ENCODE results near the gene BCL2L1.
A peak's percentile ranks its signal among the peaks of the same experiment; 100 is the strongest.

The BCL2L1 gene

GRCh38 chr20:31682352-31682751 lies 40.3 kb downstream of the BCL2L1 start:
- Histone ChIP-seq H3K27me3 (ENCODE audit: control insufficient read depth in 5 of 5, insufficient read depth in 4 of 5, low read length in 5 of 5) (no peaks in the 10 kb centered on the region), H3K9ac (ENCODE audit: low read length in 5 of 5) (no peak overlapping the region), H3K4me3 (ENCODE audit: low read depth in 1 of 5, low read length in 5 of 5) (no peak overlapping the region), H3K9me3 (ENCODE audit: control insufficient read depth in 5 of 5, low read length in 5 of 5) (no peaks in the 10 kb centered on the region), H3K36me3 (ENCODE audit: control insufficient read depth in 5 of 5, insufficient read depth in 5 of 5, low read length in 5 of 5) (peaks cover 2 to 52% (median 22%) of the 10 kb centered on the region in 5 donors), H3K4me1 (ENCODE audit: control insufficient read depth in 5 of 5, insufficient read depth in 5 of 5, low read length in 5 of 5) (peaks cover 0 to 74% (median 33%) of the 10 kb centered on the region in 5 donors), H3K27ac (ENCODE audit: low read depth, low read length) (no peak overlapping the region)

- H3K4me3 ChIP-seq (ENCODE audit: low read depth in 1 of 5, low read length in 5 of 5), result no peak overlapping the region
- H3K9ac ChIP-seq (ENCODE audit: low read length in 5 of 5), result no peak overlapping the region
- peaks cover 0 to 77% (median 35%) of the 10 kb centered on the region in 5 donors for H3K4me1 ChIP-seq (ENCODE audit: control insufficient read depth in 5 of 5, insufficient read depth in 5 of 5, low read length in 5 of 5)
- H3K27me3 ChIP-seq (ENCODE audit: control insufficient read depth in 5 of 5, insufficient read depth in 4 of 5, low read length in 5 of 5), result no peaks in the 10 kb centered on the region
- H3K9me3 ChIP-seq (ENCODE audit: control insufficient read depth in 5 of 5, low read length in 5 of 5), result no peaks in the 10 kb centered on the region
- H3K36me3 ChIP-seq (ENCODE audit: control insufficient read depth in 5 of 5, insufficient read depth in 5 of 5, low read length in 5 of 5), result peaks cover 2 to 53% (median 22%) of the 10 kb centered on the region in 5 donors
- no peak overlapping the region for H3K27ac ChIP-seq (ENCODE audit: low read depth, low read length)
These were observed 40.9 kb downstream of the BCL2L1 start for GRCh38 chr20:31681769-31682168.

DNA sequence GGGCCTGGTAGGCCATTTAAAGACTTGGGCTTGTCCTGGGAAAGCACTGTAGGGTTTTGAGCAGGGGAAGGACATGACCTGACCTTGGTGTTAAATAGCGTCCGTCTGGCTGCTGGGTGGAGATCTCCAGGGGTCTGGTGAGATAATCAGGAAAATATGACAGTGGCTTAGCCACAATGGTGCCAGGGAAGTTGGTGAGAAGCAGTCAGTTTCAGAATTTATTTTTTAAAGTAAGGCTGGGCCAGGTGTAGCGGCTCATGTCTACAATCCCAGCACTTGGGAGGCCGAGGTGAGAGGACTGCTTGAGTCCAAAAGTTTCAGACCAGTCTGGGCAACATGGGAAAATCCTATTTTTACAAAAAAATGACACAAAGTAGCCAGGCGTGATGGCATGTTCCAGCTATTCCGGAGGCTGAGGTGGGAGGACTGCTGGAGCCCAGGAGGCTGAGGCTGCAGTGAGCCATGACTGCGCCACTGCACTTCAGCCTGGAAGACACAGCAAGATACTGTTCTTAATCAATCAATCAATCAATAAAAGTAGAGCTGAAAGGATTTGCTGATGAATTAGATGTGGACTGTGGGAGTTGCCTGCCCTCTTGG lies 41.4 kb downstream of the BCL2L1 start:
- Histone ChIP-seq H3K27me3 (ENCODE audit: control insufficient read depth in 5 of 5, insufficient read depth in 4 of 5, low read length in 5 of 5) (no peaks in the 10 kb centered on the region), H3K9ac (ENCODE audit: low read length in 5 of 5) (no peak overlapping the region), H3K9me3 (ENCODE audit: control insufficient read depth in 5 of 5, low read length in 5 of 5) (no peaks in the 10 kb centered on the region), H3K27ac (ENCODE audit: low read depth, low read length) (no peak overlapping the region), H3K4me3 (ENCODE audit: low read depth in 1 of 5, low read length in 5 of 5) (no peak overlapping the region), H3K36me3 (ENCODE audit: control insufficient read depth in 5 of 5, insufficient read depth in 5 of 5, low read length in 5 of 5) (peaks cover 2 to 55% (median 22%) of the 10 kb centered on the region in 5 donors), H3K4me1 (ENCODE audit: control insufficient read depth in 5 of 5, insufficient read depth in 5 of 5, low read length in 5 of 5) (peaks cover 0 to 82% (median 40%) of the 10 kb centered on the region in 5 donors)

GRCh38 chr20:31680286-31681127 lies 42.2 kb downstream of the BCL2L1 start:
- no peaks in the 10 kb centered on the region for H3K9me3 ChIP-seq (ENCODE audit: control insufficient read depth in 5 of 5, low read length in 5 of 5)
- peak overlapping the region in 1 of 5 donors; percentile 18 for H3K9ac ChIP-seq (ENCODE audit: low read length in 5 of 5)
- peaks cover 2 to 52% (median 22%) of the 10 kb centered on the region in 5 donors for H3K36me3 ChIP-seq (ENCODE audit: control insufficient read depth in 5 of 5, insufficient read depth in 5 of 5, low read length in 5 of 5)
- H3K27ac ChIP-seq (ENCODE audit: low read depth, low read length), result no peak overlapping the region
- no peaks in the 10 kb centered on the region for H3K27me3 ChIP-seq (ENCODE audit: control insufficient read depth in 5 of 5, insufficient read depth in 4 of 5, low read length in 5 of 5)
- peaks cover 1 to 82% (median 47%) of the 10 kb centered on the region in 5 donors for H3K4me1 ChIP-seq (ENCODE audit: control insufficient read depth in 5 of 5, insufficient read depth in 5 of 5, low read length in 5 of 5)
- no peak overlapping the region for H3K4me3 ChIP-seq (ENCODE audit: low read depth in 1 of 5, low read length in 5 of 5)

DNA sequence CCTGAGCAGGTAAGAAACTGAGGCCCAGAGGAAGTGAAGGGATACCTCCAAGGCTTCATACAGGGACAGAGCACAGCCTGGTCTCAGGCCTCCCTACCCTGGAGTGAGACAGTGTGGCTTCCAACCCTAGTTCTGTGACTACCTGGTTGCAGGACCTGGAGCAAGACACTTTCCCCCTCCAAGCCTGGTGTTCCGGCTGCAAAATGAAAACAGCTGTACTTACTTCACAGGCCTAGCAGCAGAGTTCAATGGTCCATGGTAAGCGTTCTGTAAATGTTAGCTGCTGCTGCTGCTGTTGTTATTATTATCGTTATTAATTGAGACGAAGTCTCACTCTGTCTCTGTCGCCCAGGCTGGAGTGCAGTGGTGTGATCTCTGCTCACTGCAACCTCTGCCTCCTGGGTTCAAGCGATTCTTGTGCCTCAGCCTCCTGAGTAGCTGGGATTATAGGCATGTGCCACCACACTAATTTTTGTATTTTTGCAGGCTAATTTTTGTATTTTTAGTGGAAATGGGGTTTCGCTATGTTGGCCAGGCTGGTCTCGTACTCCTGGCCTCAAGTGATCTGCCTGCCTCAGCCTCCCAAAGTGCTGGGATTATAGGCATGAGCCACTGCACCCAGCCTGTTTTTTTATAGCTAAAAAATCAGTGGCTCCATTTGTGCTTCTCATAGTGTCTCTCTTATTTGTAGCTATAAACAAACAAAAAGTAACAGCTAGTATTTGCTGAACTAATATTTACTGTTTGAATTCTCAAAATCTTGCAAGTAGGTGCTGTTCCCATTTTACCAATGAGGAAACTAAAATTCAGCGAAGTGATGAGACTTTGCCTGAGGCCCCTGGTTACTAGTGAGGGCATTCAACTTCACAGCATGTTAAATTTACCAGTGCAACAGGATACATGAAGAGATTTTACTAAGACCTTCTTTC lies 43.0 kb downstream of the BCL2L1 start:
- H3K4me3 ChIP-seq (ENCODE audit: low read depth in 1 of 5, low read length in 5 of 5), result no peak overlapping the region
- peaks cover 2 to 50% (median 22%) of the 10 kb centered on the region in 5 donors for H3K36me3 ChIP-seq (ENCODE audit: control insufficient read depth in 5 of 5, insufficient read depth in 5 of 5, low read length in 5 of 5)
- no peaks in the 10 kb centered on the region for H3K9me3 ChIP-seq (ENCODE audit: control insufficient read depth in 5 of 5, low read length in 5 of 5)
- H3K9ac ChIP-seq (ENCODE audit: low read length in 5 of 5), result peak overlapping the region in 1 of 5 donors; percentile 9
- H3K4me1 ChIP-seq (ENCODE audit: control insufficient read depth in 5 of 5, insufficient read depth in 5 of 5, low read length in 5 of 5), result peaks cover 6 to 85% (median 56%) of the 10 kb centered on the region in 5 donors
- H3K27me3 ChIP-seq (ENCODE audit: control insufficient read depth in 5 of 5, insufficient read depth in 4 of 5, low read length in 5 of 5), result no peaks in the 10 kb centered on the region
- no peak overlapping the region for H3K27ac ChIP-seq (ENCODE audit: low read depth, low read length)

- H3K27me3 ChIP-seq (ENCODE audit: control insufficient read depth in 5 of 5, insufficient read depth in 4 of 5, low read length in 5 of 5), result no peaks in the 10 kb centered on the region
- H3K9ac ChIP-seq (ENCODE audit: low read length in 5 of 5), result peak overlapping the region in 1 of 5 donors; percentile 9
- peaks cover 11 to 86% (median 61%) of the 10 kb centered on the region in 5 donors for H3K4me1 ChIP-seq (ENCODE audit: control insufficient read depth in 5 of 5, insufficient read depth in 5 of 5, low read length in 5 of 5)
- H3K36me3 ChIP-seq (ENCODE audit: control insufficient read depth in 5 of 5, insufficient read depth in 5 of 5, low read length in 5 of 5), result peaks cover 2 to 40% (median 18%) of the 10 kb centered on the region in 5 donors
- no peaks in the 10 kb centered on the region for H3K9me3 ChIP-seq (ENCODE audit: control insufficient read depth in 5 of 5, low read length in 5 of 5)
- no peak overlapping the region for H3K4me3 ChIP-seq (ENCODE audit: low read depth in 1 of 5, low read length in 5 of 5)
- H3K27ac ChIP-seq (ENCODE audit: low read depth, low read length), result peak overlapping the region; percentile 3
These were observed 44.0 kb downstream of the BCL2L1 start for GRCh38 chr20:31678389-31679356.

- peaks cover 2 to 40% (median 20%) of the 10 kb centered on the region in 5 donors for H3K36me3 ChIP-seq (ENCODE audit: control insufficient read depth in 5 of 5, insufficient read depth in 5 of 5, low read length in 5 of 5)
- H3K27me3 ChIP-seq (ENCODE audit: control insufficient read depth in 5 of 5, insufficient read depth in 4 of 5, low read length in 5 of 5), result no peaks in the 10 kb centered on the region
- no peak overlapping the region for H3K9ac ChIP-seq (ENCODE audit: low read length in 5 of 5)
- H3K9me3 ChIP-seq (ENCODE audit: control insufficient read depth in 5 of 5, low read length in 5 of 5), result no peaks in the 10 kb centered on the region
- H3K4me1 ChIP-seq (ENCODE audit: control insufficient read depth in 5 of 5, insufficient read depth in 5 of 5, low read length in 5 of 5), result peaks cover 11 to 82% (median 61%) of the 10 kb centered on the region in 5 donors
- H3K4me3 ChIP-seq (ENCODE audit: low read depth in 1 of 5, low read length in 5 of 5), result no peak overlapping the region
- peak overlapping the region; percentile 3 for H3K27ac ChIP-seq (ENCODE audit: low read depth, low read length)
These were observed 45.0 kb downstream of the BCL2L1 start for GRCh38 chr20:31677553-31678260.

DNA sequence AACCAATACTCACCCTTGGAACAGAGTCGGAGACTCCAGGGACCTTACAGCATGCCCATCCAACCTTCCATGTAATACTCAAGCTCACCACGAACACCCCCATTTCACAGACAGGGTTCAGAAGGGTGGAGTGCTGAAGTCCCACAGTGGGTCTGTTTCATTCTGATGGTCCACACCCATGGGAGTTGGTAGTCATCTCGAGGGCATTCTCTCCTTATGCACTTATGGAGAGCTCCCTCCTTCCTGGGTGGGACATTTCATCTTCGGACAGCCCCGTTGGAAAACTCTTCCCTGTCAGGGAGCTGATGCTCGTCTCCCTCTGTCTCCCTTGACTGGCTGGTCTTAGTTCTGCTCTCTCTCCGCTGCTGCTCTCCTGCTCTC lies 46.1 kb downstream of the BCL2L1 start:
- Histone ChIP-seq H3K27ac (ENCODE audit: low read depth, low read length) (peak overlapping the region; percentile 67), H3K27me3 (ENCODE audit: control insufficient read depth in 5 of 5, insufficient read depth in 4 of 5, low read length in 5 of 5) (no peaks in the 10 kb centered on the region), H3K4me1 (ENCODE audit: control insufficient read depth in 5 of 5, insufficient read depth in 5 of 5, low read length in 5 of 5) (peaks cover 11 to 81% (median 61%) of the 10 kb centered on the region in 5 donors), H3K9me3 (ENCODE audit: control insufficient read depth in 5 of 5, low read length in 5 of 5) (no peaks in the 10 kb centered on the region), H3K4me3 (ENCODE audit: low read depth in 1 of 5, low read length in 5 of 5) (no peak overlapping the region), H3K36me3 (ENCODE audit: control insufficient read depth in 5 of 5, insufficient read depth in 5 of 5, low read length in 5 of 5) (peaks cover 2 to 43% (median 23%) of the 10 kb centered on the region in 5 donors), H3K9ac (ENCODE audit: low read length in 5 of 5) (peak overlapping the region in 1 of 5 donors; percentile 44)

Measured in subcutaneous abdominal adipose tissue (tissue), 5 donors.